HUES6 (cell line): ENCODE data around the gene PREPL.

Experiments used
- H3K27ac ChIP-seq: 2 replicates; pipeline ENCODE4 v1.7.0; 2013; ENCODE audit warnings: low read depth, mild to moderate bottlenecking, low read length, inconsistent platforms
- H3K27me3 ChIP-seq: 2 replicates; pipeline ENCODE4 v1.6.1; 2013; ENCODE audit warnings: low read length; ENCODE audit not compliant: control insufficient read depth, insufficient read depth
- H3K36me3 ChIP-seq: 2 replicates; pipeline ENCODE4 v1.6.1; 2013; ENCODE audit warnings: low read length; ENCODE audit not compliant: control insufficient read depth, insufficient read depth
- H3K4me1 ChIP-seq: 2 replicates; pipeline ENCODE4 v1.6.1; 2013; ENCODE audit warnings: low read length; ENCODE audit not compliant: control insufficient read depth, insufficient read depth
- H3K4me3 ChIP-seq: 2 replicates; pipeline ENCODE4 v1.5.1; 2013; ENCODE audit warnings: low read depth, low read length
- H3K9ac ChIP-seq: one replicate; pipeline ENCODE4 v1.6.1; 2013; ENCODE audit warnings: mild to moderate bottlenecking, low read length
- H3K9me3 ChIP-seq: 2 replicates; pipeline ENCODE4 v1.6.1; 2013; ENCODE audit warnings: low read depth, low read length; ENCODE audit not compliant: control insufficient read depth, insufficient read depth

The PREPL gene

DNA sequence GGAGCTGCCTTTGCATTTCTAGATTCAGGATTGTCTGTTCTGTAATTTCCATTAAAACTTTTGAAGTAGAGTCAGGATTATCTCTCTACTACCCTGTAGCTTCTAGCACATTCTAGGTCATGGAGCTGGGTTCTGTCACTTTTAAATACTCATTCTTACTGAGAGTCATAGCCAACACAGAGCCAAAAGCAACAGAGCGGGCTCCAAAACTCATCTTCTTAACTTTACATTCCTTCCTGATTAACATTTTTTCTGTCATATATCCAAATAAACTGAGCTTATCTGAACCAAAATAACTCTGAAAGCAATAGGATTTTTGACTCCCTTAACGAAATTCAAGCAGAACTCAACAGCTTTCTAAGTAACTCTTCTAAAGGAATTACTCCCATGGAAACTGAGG lies 12.9 kb downstream of the PREPL start:
- Histone ChIP-seq H3K4me1 (peaks cover 4% of the 10 kb centered on the region), H3K27me3 (no peaks in the 10 kb centered on the region), H3K4me3 (no peak overlapping the region), H3K9me3 (no peaks in the 10 kb centered on the region), H3K36me3 (peaks cover 9% of the 10 kb centered on the region), H3K9ac (no peak overlapping the region), H3K27ac (no peak overlapping the region)

DNA sequence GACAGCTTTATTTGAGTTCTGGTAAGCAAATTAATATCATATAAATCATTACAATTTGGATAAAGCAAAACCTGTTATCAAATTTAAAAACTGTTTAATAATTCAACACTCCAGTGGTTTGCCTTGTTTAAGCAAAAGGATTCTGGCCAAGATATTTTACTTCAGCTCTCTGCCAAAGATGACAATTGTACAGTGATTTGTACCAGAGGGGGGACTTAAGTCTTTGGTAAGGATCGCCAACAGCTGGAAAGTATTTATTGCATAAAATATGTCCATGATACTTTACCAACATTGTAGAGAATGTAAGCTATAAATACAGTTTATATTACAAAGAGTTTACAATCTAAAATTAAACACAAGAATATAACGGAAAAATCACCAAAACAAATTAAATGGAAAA lies 13.8 kb downstream of the PREPL start:
- peaks cover 12% of the 10 kb centered on the region for H3K36me3 ChIP-seq
- H3K27ac ChIP-seq: no peak overlapping the region
- H3K4me3 ChIP-seq: no peak overlapping the region
- no peak overlapping the region for H3K9ac ChIP-seq
- peaks cover 4% of the 10 kb centered on the region for H3K4me1 ChIP-seq
- H3K9me3 ChIP-seq: no peaks in the 10 kb centered on the region
- no peaks in the 10 kb centered on the region for H3K27me3 ChIP-seq

DNA sequence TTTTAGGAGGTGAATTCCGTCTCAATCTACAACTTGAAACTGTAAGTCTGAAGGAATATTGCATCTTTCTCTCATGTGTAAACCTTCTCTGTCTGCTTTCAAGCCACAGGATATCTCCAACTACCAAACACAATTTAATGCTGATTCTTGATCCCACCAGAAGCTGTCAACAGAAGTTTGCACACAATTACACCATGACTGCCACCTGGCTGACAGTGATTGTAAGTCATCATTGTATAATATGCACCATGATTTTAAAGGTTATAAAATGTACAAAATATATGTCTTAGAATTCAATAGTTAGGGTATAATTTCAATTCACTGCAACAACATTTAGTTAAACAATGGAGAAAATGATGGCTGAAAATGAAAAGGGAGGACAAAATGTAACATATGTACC lies 18.4 kb downstream of the PREPL start:
- no peak overlapping the region for H3K4me3 ChIP-seq
- no peaks in the 10 kb centered on the region for H3K4me1 ChIP-seq
- no peaks in the 10 kb centered on the region for H3K27me3 ChIP-seq
- peaks cover 31% of the 10 kb centered on the region for H3K36me3 ChIP-seq
- no peaks in the 10 kb centered on the region for H3K9me3 ChIP-seq
- no peak overlapping the region for H3K9ac ChIP-seq
- no peak overlapping the region for H3K27ac ChIP-seq

- Histone ChIP-seq H3K9me3 (no peaks in the 10 kb centered on the region), H3K4me1 (no peaks in the 10 kb centered on the region), H3K36me3 (peaks cover 44% of the 10 kb centered on the region)
These were observed 25.3 kb downstream of the PREPL start for GRCh38 chr2:44335806-44336538.

GRCh38 chr2:44333994-44334393 lies 27.3 kb downstream of the PREPL start:
- Histone ChIP-seq H3K9me3 (no peaks in the 10 kb centered on the region), H3K27me3 (no peaks in the 10 kb centered on the region), H3K27ac (no peak overlapping the region), H3K4me3 (no peak overlapping the region), H3K9ac (no peak overlapping the region), H3K4me1 (no peaks in the 10 kb centered on the region), H3K36me3 (peaks cover 46% of the 10 kb centered on the region)

More at GRCh38 chr2:44335806-44336538, 25.3 kb downstream of the PREPL start:
- no peak overlapping the region for H3K9ac ChIP-seq
- H3K27ac ChIP-seq: no peak overlapping the region
- H3K4me3 ChIP-seq: no peak overlapping the region
- no peaks in the 10 kb centered on the region for H3K27me3 ChIP-seq

DNA sequence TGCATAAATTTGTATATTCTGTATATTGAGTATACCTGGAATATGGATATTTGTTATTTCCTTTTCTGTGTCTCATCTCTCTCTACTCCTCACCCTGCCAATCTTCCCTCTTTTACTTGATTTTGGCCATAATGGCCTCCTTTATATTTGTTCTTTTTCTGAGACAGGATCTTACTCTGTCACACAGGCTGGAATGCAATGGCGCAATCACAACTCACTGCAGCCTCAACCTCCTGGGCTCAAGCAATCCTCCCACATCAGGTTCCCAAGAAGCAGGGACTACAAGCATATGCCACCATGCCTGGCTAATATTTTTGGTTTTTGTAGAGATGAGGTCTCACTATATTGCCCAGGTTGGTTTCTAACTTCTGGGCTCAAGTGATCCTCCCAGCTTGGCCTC lies 30.5 kb downstream of the PREPL start:
- Histone ChIP-seq H3K36me3 (peaks cover 37% of the 10 kb centered on the region), H3K9ac (no peak overlapping the region), H3K27ac (no peak overlapping the region)

GRCh38 chr2:44329343-44329742 lies 32.0 kb downstream of the PREPL start:
- Histone ChIP-seq H3K27ac (no peak overlapping the region), H3K9ac (no peak overlapping the region), H3K36me3 (peaks cover 37% of the 10 kb centered on the region), H3K9me3 (no peaks in the 10 kb centered on the region), H3K27me3 (no peaks in the 10 kb centered on the region), H3K4me3 (no peak overlapping the region), H3K4me1 (peaks cover 5% of the 10 kb centered on the region; the same call in 1 of the 2 replicates)

More for the DNA sequence above, 30.5 kb downstream of the PREPL start:
- Histone ChIP-seq H3K4me3 (no peak overlapping the region), H3K9me3 (no peaks in the 10 kb centered on the region), H3K27me3 (no peaks in the 10 kb centered on the region), H3K4me1 (no peaks in the 10 kb centered on the region)

DNA sequence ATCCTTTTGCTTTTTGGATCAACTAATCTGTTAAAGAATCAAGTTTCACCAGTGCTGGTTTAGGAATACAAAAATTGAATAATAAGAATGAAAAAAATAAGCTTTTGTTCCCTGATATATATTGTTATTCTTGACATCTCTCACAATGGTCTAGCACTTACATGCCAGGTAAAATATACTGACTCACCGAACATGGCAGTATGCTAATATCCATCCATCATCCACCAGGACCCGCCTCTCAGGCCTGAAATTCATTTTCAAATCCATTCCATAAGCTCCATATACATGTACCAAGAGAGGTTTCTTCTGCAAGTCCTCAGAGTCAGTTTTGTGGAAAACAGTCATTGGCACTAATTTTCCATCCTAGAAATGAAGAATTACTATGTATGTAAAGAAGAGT lies 32.5 kb downstream of the PREPL start:
- no peak overlapping the region for H3K27ac ChIP-seq
- H3K27me3 ChIP-seq: no peaks in the 10 kb centered on the region
- H3K4me1 ChIP-seq: peaks cover 5% of the 10 kb centered on the region; the same call in 1 of the 2 replicates
- H3K9me3 ChIP-seq: no peaks in the 10 kb centered on the region
- H3K4me3 ChIP-seq: no peak overlapping the region
- H3K9ac ChIP-seq: no peak overlapping the region
- H3K36me3 ChIP-seq: peaks cover 41% of the 10 kb centered on the region

DNA sequence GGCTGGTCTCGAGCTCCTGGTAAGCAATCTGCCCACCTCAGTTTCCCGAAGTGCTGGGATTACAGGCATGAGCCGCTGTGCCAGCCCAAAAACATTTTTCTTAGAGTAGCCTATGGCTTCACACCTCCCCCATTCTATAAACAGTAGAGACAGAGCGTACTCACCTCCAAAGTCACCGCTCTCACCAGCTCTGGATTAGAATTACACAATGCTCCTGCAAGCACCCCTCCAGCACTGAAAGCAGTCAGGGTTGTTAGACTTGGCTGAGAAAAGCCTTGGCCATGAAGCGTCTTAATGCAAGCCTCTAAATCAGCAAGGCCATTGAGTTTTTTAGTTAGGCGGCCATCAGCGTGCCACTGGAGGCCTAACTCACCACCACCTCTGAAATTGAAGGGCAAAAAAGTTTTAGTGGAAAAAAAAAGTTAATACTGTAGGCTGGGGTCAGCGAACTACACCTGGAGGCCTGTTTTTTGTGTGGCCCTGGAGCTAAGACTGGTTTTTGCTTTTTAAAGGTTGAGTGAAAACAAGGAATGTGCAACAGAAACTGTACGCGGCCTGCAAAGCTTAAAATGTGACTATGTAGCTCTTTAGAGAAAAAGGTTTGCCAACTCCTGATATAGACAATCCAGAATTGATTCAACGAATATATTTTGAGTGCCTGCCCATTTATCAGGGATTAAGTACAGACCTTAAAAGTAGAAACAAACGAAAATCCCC lies 34.6 kb downstream of the PREPL start:
- peaks cover 5% of the 10 kb centered on the region; the same call in 1 of the 2 replicates for H3K4me1 ChIP-seq
- peaks cover 50% of the 10 kb centered on the region for H3K36me3 ChIP-seq
- no peak overlapping the region for H3K27ac ChIP-seq
- H3K9me3 ChIP-seq: no peaks in the 10 kb centered on the region
- H3K4me3 ChIP-seq: no peak overlapping the region
- H3K9ac ChIP-seq: no peak overlapping the region
- no peaks in the 10 kb centered on the region for H3K27me3 ChIP-seq

DNA sequence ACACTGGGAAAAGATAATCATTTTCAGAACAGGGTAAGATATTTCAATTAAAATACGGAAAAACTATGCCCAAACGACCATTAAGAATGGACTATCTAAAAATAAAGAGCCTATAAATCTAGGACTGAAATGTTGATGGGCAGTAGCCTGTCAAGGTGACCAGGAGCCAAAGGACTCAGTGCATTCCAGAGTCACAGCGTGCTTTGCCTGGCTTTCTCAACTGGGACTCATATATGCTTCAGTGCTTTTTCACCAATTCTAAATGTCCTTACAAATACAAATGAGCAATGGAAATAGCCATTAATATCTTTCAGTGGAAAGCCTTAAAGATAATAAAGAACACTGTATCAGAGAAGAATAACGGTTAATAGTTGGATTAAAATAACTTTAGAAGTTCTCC lies 35.4 kb downstream of the PREPL start:
- no peaks in the 10 kb centered on the region for H3K9me3 ChIP-seq
- no peak overlapping the region for H3K9ac ChIP-seq
- no peaks in the 10 kb centered on the region for H3K27me3 ChIP-seq
- no peak overlapping the region for H3K27ac ChIP-seq
- peaks cover 5% of the 10 kb centered on the region; the same call in 1 of the 2 replicates for H3K4me1 ChIP-seq
- H3K4me3 ChIP-seq: no peak overlapping the region
- H3K36me3 ChIP-seq: peaks cover 54% of the 10 kb centered on the region

GRCh38 chr2:44324971-44325426 lies 36.3 kb downstream of the PREPL start:
- Histone ChIP-seq H3K9ac (no peak overlapping the region), H3K4me1 (peaks cover 5% of the 10 kb centered on the region; the same call in 1 of the 2 replicates), H3K36me3 (peaks cover 59% of the 10 kb centered on the region), H3K27me3 (no peaks in the 10 kb centered on the region), H3K9me3 (no peaks in the 10 kb centered on the region), H3K4me3 (no peak overlapping the region), H3K27ac (no peak overlapping the region)
